BLaER1 treated with 17β-estradiol and CSF1 and Interleukin-3, amounts not matched to agents 10 nM and 100 nM (cell line): ENCODE measurements around the gene WWC1.
A peak's percentile ranks its signal among the peaks of the same experiment; 100 is the strongest.

Source experiments
- H3K27ac ChIP-seq, 11 experiments: shearing (Covaris generic); formaldehyde crosslinking; 2 replicates each; pipeline ENCODE4 v1.8.1; 2022
- H3K27me3 ChIP-seq, 11 experiments: shearing (Covaris generic); formaldehyde crosslinking; 2 replicates each; pipeline ENCODE4 v1.8.1; 2022
- H3K36me3 ChIP-seq, 11 experiments: shearing (Covaris generic); formaldehyde crosslinking; 2 replicates each; pipeline ENCODE4 v1.8.1; 2022
- H3K4me1 ChIP-seq, 10 experiments: shearing (Covaris generic); formaldehyde crosslinking; 2 replicates each; pipeline ENCODE4 v1.8.1; 2022
- H3K4me2 ChIP-seq, 11 experiments: shearing (Covaris generic); formaldehyde crosslinking; 2 replicates each; pipeline ENCODE4 v1.8.1; 2022
- H3K4me3 ChIP-seq, 10 experiments: shearing (Covaris generic); formaldehyde crosslinking; 2 replicates each; pipeline ENCODE4 v1.8.1; 2022
- H3K9ac ChIP-seq, 11 experiments: shearing (Covaris generic); formaldehyde crosslinking; 2 replicates each; pipeline ENCODE4 v1.8.1; 2022
- H3K9me3 ChIP-seq, 11 experiments: shearing (Covaris generic); formaldehyde crosslinking; replicated peaks in 1 of 11; 2 replicates each; pipeline ENCODE4 v1.8.1; 2022
- H4K20me1 ChIP-seq, 11 experiments: shearing (Covaris generic); formaldehyde crosslinking; 2 replicates each; pipeline ENCODE4 v1.8.1; 2022
- Cebpa-rat ChIP-seq, 11 experiments: shearing (Covaris generic); IDR thresholded peaks; 2 replicates each; pipeline ENCODE4 v1.8.1; 2022

Gene WWC1

DNA sequence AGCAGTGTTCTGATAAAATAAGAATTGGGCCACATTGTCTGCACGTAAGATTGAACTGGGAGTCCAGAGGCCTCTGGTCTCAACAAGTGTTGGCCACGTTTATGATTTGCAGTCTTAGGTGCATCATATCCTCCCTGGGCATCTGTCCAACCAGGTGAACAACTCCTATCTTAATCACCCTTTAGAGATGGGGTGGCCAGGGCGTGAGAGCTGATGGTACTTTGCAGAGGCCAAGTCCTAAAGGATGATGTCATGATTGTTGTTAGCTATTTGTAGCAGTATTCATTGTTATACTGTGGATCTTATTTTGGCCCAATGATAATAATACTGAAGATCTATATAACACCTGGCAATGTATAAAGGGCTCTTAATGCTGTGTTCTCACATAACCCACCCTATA lies 121.6 kb downstream of the WWC1 start:
- TF ChIP-seq Cebpa-rat (IDR thresholded peaks at IDR 0.05): no peak
- H4K20me1 ChIP-seq: peaks cover 0 to 15% (median 0%) of the 10 kb centered on the region in 11 experiments; a peak in 5 of 22 replicates
- peaks cover 0 to 4% (median 0%) of the 10 kb centered on the region in 11 experiments; a peak in 3 of 22 replicates for H3K36me3 ChIP-seq
- no peak overlapping the region for H3K27ac ChIP-seq
- no peak overlapping the region for H3K4me2 ChIP-seq
- no peak overlapping the region for H3K9ac ChIP-seq
- 0 out of 22 replicates have a peak, but pooled peaks cover 0 to 6% (median 0%) of the 10 kb centered on the region in 11 experiments for H3K27me3 ChIP-seq
- H3K9me3 ChIP-seq: no peaks in the 10 kb centered on the region
- H3K4me1 ChIP-seq: peaks cover 34 to 57% (median 48%) of the 10 kb centered on the region in 10 experiments
- H3K4me3 ChIP-seq: no peak overlapping the region

DNA sequence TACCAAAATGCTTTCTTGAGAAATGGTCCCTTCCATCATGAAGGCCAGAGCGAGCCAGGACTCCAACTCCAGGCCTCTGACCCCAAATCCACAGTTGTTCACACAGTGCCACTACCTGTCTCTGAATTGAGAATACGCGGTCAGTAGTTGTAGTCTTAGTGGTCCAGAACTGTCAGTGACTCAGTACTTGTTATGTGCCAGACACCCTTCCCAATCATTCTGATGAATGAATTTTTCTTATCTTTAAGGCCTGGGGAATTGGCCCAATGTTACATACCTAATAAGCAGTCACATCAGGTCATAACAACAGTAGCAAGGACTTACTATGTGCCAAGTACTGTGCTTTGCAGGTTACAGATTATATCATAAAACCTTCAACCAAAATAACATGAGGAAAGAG lies 122.2 kb downstream of the WWC1 start:
- H3K4me3 ChIP-seq: no peak overlapping the region
- H4K20me1 ChIP-seq: peaks cover 0 to 15% (median 0%) of the 10 kb centered on the region in 11 experiments; a peak in 5 of 22 replicates
- H3K27me3 ChIP-seq: 0 out of 22 replicates have a peak, but pooled peaks cover 0 to 4% (median 0%) of the 10 kb centered on the region in 11 experiments
- H3K4me1 ChIP-seq: peaks cover 33 to 57% (median 48%) of the 10 kb centered on the region in 10 experiments
- H3K9ac ChIP-seq: no peak overlapping the region
- peak overlapping the region in 3 of 11 experiments; percentile 42 to 44 (median 42); a peak in 4 of 22 replicates for H3K4me2 ChIP-seq
- peaks cover 0 to 4% (median 0%) of the 10 kb centered on the region in 11 experiments; a peak in 3 of 22 replicates for H3K36me3 ChIP-seq
- H3K27ac ChIP-seq: no peak overlapping the region
- TF ChIP-seq Cebpa-rat (IDR thresholded peaks at IDR 0.05): no peak
- no peaks in the 10 kb centered on the region for H3K9me3 ChIP-seq

DNA sequence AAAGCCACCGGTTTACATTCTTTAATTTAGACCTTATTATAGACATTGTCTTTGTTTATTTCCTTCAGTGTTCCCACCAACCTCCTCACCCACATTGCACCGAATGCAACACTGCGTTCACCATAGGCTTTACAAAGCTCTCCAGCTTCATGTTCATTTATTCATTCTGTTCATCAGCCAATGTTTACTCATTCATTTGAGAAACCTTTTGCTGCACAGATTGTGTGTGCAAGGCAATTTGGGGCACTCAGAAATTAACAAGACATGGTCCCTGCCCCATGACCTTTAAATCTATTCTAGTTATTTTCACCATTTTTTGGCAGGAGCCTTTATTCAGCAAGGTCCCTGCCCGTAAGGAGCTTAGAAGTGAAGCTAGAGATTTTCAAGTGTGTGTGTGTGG lies 124.0 kb downstream of the WWC1 start:
- Histone ChIP-seq H3K4me2 (no peak overlapping the region; a peak in 1 of 22 replicates), H3K9me3 (no peaks in the 10 kb centered on the region), H3K4me3 (no peak overlapping the region), H3K27me3 (no peaks in the 10 kb centered on the region), H3K9ac (no peak overlapping the region), H4K20me1 (peaks cover 0 to 8% (median 0%) of the 10 kb centered on the region in 11 experiments; a peak in 4 of 22 replicates), H3K27ac (no peak overlapping the region), H3K4me1 (peaks cover 15 to 43% (median 35%) of the 10 kb centered on the region in 10 experiments), H3K36me3 (peaks cover 0 to 4% (median 0%) of the 10 kb centered on the region in 11 experiments; a peak in 3 of 22 replicates)
- TF ChIP-seq Cebpa-rat (IDR thresholded peaks at IDR 0.05): no peak

DNA sequence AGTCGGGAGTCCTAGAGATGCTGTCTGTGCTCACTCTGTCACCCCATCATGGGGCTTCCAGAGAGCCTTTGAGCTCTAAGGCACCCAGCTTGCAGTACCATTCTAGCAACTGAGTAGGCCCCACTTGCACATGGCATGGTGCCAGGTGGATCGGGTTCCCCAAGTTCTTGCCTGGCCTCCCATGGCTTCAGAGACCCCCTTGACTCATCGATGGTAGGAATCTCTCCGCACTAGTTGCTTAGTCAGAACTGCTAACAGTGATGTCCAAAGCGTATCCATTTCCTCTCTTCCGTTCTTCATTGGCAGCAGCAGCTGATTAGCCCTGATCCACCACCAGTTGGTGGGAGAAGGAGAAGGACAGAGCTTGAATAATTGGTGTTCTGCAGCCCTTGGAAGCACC lies 124.5 kb downstream of the WWC1 start:
- 0 out of 22 replicates have a peak overlapping the region, but pooled peaks of 2 of the 11 experiments have one; percentile 11 to 80 for H3K4me2 ChIP-seq
- no peak overlapping the region for H3K4me3 ChIP-seq
- peaks cover 0 to 8% (median 0%) of the 10 kb centered on the region in 11 experiments; a peak in 3 of 22 replicates for H4K20me1 ChIP-seq
- no peak overlapping the region for H3K9ac ChIP-seq
- peaks cover 13 to 40% (median 31%) of the 10 kb centered on the region in 10 experiments for H3K4me1 ChIP-seq
- H3K27me3 ChIP-seq: no peaks in the 10 kb centered on the region
- no peak for TF ChIP-seq Cebpa-rat (IDR thresholded peaks at IDR 0.05)
- H3K36me3 ChIP-seq: peaks cover 0 to 4% (median 0%) of the 10 kb centered on the region in 11 experiments; a peak in 3 of 22 replicates
- no peaks in the 10 kb centered on the region for H3K9me3 ChIP-seq
- H3K27ac ChIP-seq: no peak overlapping the region

DNA sequence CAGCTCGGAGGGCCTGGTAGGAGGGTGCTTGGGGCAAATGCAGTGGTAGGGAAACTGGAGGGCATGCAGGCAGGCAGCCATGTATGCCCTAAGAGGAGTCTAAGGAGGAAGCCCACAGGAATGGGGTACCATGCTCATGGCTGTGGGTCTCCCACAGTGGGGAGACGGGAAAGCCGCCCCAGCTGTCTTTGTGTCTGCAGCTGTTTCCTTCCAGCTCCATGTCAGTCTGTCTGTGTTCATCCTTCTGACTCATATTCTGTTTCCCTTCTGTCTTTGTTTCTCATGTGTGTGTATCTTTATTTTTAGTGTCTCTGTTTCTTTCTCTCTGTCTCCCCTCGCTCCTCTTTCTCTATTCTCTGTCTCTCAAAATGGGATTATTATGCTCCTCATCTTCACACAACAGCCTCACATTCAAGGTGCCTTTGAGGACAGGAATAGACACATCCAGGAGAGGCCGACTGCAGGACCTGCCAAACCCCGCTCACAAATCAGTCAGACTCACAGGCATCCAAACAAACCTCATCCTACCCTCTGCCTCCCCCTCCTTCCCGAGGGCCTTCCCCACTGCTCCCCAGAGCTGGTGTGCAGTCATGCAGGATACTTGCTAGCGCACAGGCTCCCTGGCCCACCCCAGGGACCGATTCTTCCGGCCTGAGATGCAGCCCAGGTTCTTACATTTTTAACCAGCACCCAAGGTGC lies 126.4 kb downstream of the WWC1 start:
- TF ChIP-seq Cebpa-rat (IDR thresholded peaks at IDR 0.05): no peak
- Histone ChIP-seq H3K27ac (peak overlapping the region in 8 of 11 experiments; percentile 17 to 74 (median 57); a peak in 14 of 22 replicates), H3K36me3 (peaks cover 0 to 4% (median 0%) of the 10 kb centered on the region in 11 experiments; a peak in 2 of 22 replicates), H4K20me1 (peaks cover 0 to 8% (median 0%) of the 10 kb centered on the region in 11 experiments; a peak in 3 of 22 replicates), H3K4me1 (peaks cover 13 to 40% (median 31%) of the 10 kb centered on the region in 10 experiments), H3K9ac (peak overlapping the region in 8 of 11 experiments; percentile 6 to 68 (median 41); a peak in 11 of 22 replicates), H3K27me3 (no peaks in the 10 kb centered on the region), H3K4me2 (peak overlapping the region; percentile 72 to 91 (median 83)), H3K4me3 (peak overlapping the region in 6 of 10 experiments; percentile 3 to 51 (median 35); a peak in 9 of 20 replicates), H3K9me3 (no peaks in the 10 kb centered on the region)

DNA sequence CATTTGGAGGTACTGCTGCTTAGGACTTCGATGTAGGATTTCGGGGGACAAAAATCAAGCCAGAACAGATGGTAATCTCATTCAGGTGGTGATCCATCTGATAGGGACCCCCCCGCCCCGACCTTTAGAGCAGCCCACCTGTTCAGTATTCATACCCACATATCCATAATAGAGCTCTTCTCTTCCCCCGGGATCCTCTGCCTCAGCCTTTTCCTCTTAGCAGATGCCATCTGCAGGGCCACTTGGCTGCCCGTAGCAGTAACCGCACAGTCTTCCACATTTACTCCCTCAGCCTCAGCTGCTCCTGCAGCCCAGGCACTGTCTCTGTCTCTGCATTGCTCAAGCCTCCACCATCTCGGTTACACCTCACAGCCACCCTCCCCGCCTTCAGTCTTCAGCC lies 129.0 kb downstream of the WWC1 start:
- Histone ChIP-seq H3K4me3 (no peak overlapping the region), H3K27me3 (no peaks in the 10 kb centered on the region), H3K4me2 (no peak overlapping the region), H4K20me1 (peaks cover 0 to 8% (median 0%) of the 10 kb centered on the region in 11 experiments; a peak in 3 of 22 replicates), H3K9me3 (no peaks in the 10 kb centered on the region), H3K4me1 (peaks cover 13 to 30% (median 23%) of the 10 kb centered on the region in 10 experiments), H3K9ac (no peak overlapping the region), H3K27ac (no peak overlapping the region), H3K36me3 (no peaks in the 10 kb centered on the region)
- TF ChIP-seq Cebpa-rat (IDR thresholded peaks at IDR 0.05): no peak

DNA sequence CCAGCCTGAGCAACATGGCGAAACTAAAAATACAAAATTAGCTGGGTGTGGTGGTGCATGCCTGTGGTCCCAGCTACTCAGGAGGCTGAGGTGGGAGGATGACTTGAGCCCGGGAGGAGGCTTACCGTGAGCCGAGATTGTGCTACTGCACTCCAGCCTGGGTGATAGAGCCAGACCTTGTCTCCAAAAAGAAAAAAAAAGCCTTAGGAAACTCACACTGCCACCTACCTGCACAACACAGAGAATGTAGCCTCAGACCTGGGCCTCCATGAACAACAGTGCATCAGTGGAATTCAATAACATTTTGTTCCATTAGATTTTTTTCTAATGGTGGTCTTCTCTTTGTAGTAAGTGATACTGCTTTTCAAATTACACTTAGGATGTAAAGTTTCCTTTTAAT lies 131.0 kb downstream of the WWC1 start:
- no peak overlapping the region for H3K9ac ChIP-seq
- no peaks in the 10 kb centered on the region for H3K9me3 ChIP-seq
- peaks cover 0 to 8% (median 0%) of the 10 kb centered on the region in 11 experiments; a peak in 4 of 22 replicates for H4K20me1 ChIP-seq
- H3K36me3 ChIP-seq: no peaks in the 10 kb centered on the region
- no peak overlapping the region for H3K27ac ChIP-seq
- H3K4me3 ChIP-seq: no peak overlapping the region
- H3K27me3 ChIP-seq: no peaks in the 10 kb centered on the region
- no peak for TF ChIP-seq Cebpa-rat (IDR thresholded peaks at IDR 0.05)
- H3K4me2 ChIP-seq: no peak overlapping the region
- peaks cover 11 to 25% (median 17%) of the 10 kb centered on the region in 10 experiments for H3K4me1 ChIP-seq

DNA sequence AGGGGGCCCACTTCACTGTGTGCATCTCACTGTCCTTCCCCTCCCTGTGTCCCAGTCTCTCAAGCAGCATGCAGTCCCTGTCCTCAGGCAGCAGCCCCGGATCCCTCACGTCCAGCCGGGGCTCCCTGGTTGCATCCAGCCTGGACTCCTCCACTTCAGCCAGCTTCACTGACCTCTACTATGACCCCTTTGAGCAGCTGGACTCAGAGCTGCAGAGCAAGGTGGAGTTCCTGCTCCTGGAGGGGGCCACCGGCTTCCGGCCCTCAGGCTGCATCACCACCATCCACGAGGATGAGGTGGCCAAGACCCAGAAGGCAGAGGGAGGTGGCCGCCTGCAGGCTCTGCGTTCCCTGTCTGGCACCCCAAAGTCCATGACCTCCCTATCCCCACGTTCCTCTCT lies 132.0 kb downstream of the WWC1 start:
- H3K27ac ChIP-seq: no peak overlapping the region
- peaks cover under 1 to 15% (median 6%) of the 10 kb centered on the region in 10 experiments; a peak in 19 of 20 replicates for H3K4me1 ChIP-seq
- H3K4me3 ChIP-seq: no peak overlapping the region
- no peaks in the 10 kb centered on the region for H3K9me3 ChIP-seq
- H3K9ac ChIP-seq: no peak overlapping the region
- no peak for TF ChIP-seq Cebpa-rat (IDR thresholded peaks at IDR 0.05)
- H3K4me2 ChIP-seq: no peak overlapping the region
- no peaks in the 10 kb centered on the region for H3K36me3 ChIP-seq
- no peaks in the 10 kb centered on the region for H3K27me3 ChIP-seq
- peaks cover 0 to 1% (median 0%) of the 10 kb centered on the region in 11 experiments; a peak in 3 of 22 replicates for H4K20me1 ChIP-seq

DNA sequence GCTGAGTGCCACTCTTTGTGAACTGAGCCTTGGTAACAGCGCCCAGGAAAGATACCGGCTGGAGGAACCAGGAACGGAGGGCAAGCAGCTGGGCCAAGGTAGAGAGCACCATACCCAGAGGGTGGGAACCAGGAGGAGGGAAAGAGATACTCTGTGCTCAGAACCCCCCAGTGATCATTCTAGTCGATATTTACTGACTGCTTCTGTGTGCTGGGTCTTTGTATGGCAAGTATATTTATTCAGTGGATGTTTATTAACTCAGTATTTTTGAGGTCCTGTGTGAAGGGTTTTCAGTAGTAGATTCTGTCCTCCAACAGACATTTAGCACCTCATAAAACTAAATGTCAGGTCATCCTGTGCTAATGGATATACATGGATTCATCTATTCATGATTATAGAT lies 132.5 kb downstream of the WWC1 start:
- Histone ChIP-seq H3K36me3 (0 out of 22 replicates have a peak, but pooled peaks cover 0 to 3% (median 0%) of the 10 kb centered on the region in 11 experiments), H3K4me2 (no peak overlapping the region)

More for the DNA sequence above, 132.5 kb downstream of the WWC1 start:
- no peak for TF ChIP-seq Cebpa-rat (IDR thresholded peaks at IDR 0.05)
- H3K27ac ChIP-seq: no peak overlapping the region
- no peaks in the 10 kb centered on the region; a peak in 1 of 22 replicates for H4K20me1 ChIP-seq
- H3K27me3 ChIP-seq: no peaks in the 10 kb centered on the region
- no peak overlapping the region for H3K4me3 ChIP-seq
- H3K4me1 ChIP-seq: peaks cover 0 to 14% (median 1%) of the 10 kb centered on the region in 10 experiments; a peak in 14 of 20 replicates
- H3K9me3 ChIP-seq: no peaks in the 10 kb centered on the region
- no peak overlapping the region for H3K9ac ChIP-seq
